Measurements from ENCODE around the gene KCNQ1. TPM values are rescaled to one million over a fixed set of nuclear protein-coding genes. Genes with fewer than 3 reads are reported as not detected.

Gene KCNQ1
- polyA plus RNA-seq, 4 donors = 2.3 to 13.0 (median 10.0) TPM

DNA sequence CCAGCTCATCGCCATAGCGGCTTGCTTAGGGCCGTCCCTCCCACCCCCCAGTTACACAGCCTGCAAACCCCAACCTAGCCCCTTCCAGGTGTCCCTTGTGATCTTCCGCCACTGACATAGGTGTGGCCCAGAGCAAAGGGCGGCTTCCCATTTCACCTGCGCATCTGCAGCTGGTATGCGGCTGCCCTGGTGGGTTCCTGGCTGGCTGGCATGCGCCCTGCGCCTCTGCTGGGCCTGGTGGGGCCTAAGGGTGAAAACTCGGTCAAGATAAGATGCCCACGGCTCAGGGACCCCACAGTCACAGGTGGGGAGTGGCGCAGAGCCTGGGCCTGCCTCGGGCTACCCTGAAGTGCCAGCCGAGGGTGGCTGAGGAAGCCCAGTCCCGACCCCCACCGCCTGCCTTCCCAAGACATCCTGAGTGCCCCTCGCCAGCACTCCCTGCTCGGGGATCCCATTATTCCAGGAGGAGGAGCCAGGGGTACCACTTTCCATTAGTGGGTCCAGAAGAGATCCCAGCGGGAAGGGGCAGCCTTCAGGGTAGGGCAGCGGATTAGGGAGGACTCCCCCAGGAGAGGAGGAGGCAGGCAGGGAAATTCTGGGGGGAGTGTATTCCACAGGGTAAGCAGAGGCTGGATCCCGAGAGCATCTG is 291.9 kb downstream of the KCNQ1 start:
- DNase-seq (ENCODE audit: low read depth in 4 of 4, low spot score in 3 of 4) = no peak

DNA sequence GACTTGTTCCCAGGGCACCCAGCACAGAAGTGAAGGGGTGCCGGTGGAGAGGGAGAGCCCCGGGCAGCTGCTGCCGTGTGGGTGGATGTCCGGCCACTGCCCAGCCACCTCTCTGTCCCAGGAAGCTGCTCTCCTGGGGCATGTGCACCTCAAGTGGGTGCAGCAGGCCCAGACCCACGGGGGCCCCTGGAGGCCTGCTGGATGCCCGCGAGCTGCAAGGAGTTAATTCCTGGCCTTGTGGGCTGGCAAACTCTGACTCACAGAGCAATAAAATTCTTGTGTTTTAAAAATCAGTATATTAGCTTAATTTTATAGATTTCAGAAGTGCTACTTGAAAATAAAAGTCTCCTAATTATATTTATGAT is 292.4 kb downstream of the KCNQ1 start:
- DNase-seq (ENCODE audit: low read depth in 4 of 4, low spot score in 3 of 4) = no peak

DNA sequence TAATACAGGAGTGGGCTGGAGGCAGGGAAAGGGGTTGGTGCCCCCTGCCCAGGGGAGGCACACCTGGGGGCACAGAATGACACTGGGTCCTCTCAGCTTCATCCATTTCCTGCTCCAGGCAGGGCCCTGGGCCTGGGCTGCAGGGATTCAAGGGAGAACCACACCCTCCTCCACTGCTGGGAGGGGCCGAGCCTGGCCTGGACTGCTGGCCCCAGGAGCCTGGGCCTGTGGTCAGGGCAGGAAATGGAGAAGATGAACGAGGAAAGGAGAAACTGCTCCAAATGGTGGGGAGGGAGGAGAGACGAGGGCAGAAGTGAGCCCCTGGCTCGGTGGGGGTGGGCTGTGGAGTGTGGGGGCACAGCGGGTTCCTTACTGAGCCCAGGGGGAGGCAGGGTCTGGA is 293.1 kb downstream of the KCNQ1 start:
- no peak for DNase-seq (ENCODE audit: low read depth in 4 of 4, low spot score in 3 of 4)

DNA sequence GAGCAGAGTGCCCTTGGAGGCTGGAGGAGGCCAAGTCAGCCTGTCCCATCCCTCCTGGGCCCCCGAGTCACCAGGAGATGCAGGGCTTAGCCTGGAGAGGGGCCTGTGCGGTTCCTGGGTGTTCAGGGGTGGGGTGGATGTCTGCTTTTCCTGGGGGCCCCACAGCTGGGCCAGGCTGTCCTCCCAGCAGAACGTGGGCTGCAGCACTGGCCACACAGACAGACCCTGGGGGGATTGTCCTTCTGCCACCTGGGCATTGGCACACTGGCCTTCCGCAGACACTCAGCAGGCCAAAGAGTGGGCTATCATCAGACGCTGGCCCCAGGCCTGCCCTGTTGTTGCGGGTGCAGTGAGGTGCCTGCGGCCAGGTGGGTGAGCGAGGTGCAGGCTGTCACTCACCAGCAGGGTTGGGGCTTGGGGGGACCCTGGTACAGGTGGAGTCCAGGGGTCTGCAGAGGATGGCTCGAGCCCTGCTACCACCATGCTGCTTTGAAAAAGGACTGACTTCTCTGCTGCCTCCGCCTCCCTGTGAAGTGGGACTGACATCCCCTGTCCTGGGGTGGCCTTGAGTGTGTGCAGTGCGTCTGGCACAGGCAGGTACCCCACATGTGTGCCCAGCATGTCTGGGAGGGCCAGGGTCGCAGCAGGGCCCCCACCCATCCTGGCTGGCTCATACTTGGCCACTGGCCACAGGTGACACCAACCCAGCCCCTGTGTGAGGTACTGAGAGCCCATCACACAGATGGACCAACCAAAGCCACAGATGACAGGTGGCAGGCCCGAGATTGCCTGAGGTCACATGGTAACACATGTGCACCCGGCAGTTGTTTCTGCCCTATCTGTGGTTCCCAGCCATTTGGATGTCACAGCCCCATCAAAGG is 294.0 kb downstream of the KCNQ1 start:
- no peak for DNase-seq (ENCODE audit: low read depth in 4 of 4, low spot score in 3 of 4)

DNA sequence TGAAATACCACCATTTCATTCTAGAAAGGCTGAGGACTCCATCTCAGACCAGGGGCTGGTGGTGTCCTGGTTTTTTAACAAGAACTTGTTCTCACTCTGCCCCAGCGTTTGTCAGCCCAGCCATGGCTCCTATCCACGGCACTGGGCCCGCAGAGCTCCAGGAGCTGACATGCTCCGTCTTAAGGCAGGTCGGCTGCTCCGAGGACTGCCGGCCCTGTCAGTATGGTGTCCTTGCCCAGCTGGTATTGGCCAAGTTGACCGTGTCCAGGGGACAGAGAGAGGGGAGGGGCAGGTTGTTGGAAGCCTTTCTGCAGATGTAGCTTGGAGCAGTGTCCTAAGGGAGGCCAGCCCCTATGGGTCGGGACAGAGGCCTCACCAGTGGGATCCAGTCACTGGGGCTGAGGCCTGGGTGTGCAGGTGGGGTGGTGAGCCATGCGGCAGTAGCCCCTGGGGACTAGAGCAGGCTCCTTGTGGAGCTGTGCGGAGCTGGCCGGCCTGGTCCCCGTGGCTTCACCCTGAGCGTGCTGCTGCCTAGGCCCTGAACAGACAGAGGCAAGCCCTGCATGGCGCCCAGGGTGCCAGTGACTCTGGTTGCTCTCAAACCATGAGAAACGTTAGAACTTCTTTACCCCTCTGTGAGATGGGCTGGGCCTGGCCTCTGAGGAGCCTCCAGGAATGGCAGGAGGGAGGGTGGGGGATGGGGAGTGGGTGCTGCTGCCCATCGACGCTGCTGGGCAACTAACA is 294.9 kb downstream of the KCNQ1 start:
- DNase-seq (ENCODE audit: low read depth in 4 of 4, low spot score in 3 of 4) = no peak

DNA sequence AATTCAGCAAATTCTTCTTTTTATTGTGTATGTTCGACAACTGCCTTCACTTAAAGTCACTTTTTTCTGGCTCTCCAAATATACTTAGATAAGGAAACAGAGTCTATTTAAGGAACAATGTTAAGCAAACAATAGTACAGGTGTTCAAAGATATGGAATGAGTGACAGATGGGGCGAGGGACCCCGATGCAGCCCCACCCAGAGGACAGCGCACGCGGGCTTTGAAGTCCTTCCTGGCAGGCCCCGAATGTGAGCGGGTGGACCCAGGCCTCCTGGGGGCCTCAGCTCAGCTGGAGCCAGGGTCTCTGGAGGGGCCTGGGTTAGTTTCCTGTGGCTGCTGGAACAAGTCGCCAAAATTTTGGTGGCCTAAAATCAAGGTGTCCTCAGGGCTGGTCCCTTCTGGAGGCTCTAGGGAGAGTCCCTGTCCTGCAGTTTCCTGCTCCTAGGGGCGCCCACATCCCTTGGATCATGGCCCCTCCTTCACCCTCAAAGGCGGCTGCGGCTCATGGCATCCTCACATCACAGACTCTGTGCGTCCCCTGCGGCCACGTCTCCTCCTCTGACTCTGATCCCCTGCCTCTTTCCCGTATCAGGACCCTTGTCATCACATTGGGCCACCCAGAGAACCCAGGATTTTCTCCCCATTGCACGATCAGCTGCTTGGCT is 295.6 kb downstream of the KCNQ1 start:
- DNase-seq (ENCODE audit: low read depth in 4 of 4, low spot score in 3 of 4) = no peak

DNA sequence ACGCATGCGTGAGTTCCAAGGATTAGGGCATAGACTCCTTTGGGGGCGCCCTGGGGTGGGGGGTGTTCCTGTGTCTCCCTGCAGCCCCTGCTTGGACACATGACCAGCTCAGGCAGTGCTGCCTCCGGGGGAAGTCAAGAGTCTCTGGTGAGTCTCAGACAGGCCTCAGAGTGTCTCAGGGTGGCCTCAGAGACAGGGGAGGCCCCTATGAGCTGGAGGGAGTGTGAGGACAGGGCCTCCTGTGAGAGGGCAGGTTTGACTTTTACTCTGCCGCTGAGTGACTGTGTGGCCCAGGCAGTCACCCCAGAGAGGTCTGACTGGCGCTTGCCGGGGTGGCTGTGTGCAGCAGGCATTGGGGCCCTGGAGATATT is 296.2 kb downstream of the KCNQ1 start:
- no peak for DNase-seq (ENCODE audit: low read depth in 4 of 4, low spot score in 3 of 4)

DNA sequence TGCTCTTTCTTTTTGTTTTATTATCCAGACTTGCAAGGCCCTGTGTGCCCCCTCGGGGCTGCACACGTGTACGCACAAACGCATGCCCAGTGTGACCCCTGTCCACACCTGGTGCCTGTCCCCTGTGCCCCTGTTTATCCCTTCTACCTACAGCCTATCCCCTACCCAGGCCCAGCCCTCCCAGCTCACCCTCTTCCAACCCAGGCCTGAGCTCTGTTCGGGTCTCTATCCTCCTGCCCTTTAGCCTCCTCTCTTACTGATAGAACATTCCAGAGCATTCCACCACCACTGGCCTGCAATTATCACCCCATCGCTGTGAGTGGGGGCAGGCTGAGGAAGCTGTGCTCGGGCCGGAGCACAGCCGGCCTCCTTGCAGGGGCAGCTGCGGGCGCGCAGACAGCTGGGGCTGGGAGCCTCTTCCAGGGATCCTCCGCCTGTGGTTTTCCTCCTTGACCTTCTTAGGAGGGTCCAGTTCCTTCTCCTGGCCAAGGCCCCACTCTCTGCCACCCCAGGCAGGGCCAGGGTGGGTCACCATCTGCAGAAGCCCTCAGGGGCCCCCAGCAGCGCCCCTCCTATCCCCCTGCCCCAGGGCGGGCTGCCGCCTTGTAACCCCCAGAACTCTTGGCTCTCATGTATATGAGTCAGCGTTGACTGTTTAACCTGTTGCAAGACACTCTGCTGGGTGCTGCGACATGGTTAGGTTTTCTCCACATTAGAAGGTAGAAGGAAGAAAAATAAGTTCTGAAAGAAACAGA is 296.7 kb downstream of the KCNQ1 start:
- DNase-seq (ENCODE audit: low read depth in 4 of 4, low spot score in 3 of 4) = no peak

DNA sequence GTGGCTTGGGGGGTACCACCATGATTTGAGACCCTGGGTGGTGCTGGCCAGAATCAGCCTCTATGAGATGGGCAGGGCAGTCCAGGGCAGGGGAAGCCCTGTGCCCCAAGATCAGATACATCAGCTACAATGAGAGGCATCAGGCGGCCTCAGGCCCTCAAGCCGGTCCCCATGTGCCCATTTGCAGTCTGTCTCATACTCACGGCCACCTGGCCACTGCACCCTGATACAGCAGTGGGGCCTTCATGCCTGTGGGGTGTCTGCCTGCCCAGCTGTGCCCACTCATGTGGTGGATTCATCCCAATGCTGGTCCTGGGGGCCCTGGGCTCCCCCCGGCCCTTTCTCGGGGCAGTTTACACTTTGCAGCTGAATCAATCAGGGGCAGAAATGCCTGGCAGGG is 297.4 kb downstream of the KCNQ1 start:
- DNase-seq (ENCODE audit: low read depth in 4 of 4, low spot score in 3 of 4) = no peak

DNA sequence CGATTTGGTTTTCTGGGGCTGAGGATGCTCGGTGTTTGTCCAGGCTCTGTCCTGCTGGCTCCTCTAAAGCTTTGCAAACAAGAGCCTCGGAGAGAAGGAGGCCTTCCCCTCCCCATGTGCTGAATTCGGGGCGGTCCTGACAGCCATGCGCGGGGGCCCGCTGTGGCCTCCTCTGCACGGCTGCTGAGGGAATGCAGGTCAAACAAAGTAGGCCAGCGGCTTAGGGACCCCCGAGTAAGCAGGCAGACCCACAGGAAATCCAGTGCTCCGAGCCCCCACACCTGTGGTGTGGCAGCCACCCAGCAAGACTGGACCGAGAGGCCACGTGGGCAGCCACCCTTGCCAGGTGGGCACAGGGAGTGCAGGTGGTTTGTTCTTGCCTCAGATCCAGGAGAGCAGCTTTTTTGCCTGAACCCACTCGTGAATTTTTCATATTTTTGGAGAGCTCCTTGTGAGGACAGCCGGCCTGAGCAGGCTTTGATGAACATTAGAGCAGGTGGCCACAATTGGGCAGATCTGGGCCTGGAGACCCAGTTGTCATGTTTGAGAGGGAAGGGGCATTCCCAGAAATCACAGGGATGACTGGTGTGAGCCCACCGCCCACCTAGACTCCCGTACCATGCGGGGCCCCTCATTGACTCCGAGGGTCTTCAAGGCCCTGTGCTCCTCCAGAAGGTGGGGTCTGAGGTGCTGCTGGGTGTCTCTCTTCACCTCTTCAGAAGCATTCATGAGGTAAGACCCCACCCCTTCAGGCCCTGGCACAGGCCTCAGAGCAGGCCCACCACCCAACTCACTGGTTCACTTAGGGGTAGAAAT is 298.0 kb downstream of the KCNQ1 start:
- no peak for DNase-seq (ENCODE audit: low read depth in 4 of 4, low spot score in 3 of 4)

DNA sequence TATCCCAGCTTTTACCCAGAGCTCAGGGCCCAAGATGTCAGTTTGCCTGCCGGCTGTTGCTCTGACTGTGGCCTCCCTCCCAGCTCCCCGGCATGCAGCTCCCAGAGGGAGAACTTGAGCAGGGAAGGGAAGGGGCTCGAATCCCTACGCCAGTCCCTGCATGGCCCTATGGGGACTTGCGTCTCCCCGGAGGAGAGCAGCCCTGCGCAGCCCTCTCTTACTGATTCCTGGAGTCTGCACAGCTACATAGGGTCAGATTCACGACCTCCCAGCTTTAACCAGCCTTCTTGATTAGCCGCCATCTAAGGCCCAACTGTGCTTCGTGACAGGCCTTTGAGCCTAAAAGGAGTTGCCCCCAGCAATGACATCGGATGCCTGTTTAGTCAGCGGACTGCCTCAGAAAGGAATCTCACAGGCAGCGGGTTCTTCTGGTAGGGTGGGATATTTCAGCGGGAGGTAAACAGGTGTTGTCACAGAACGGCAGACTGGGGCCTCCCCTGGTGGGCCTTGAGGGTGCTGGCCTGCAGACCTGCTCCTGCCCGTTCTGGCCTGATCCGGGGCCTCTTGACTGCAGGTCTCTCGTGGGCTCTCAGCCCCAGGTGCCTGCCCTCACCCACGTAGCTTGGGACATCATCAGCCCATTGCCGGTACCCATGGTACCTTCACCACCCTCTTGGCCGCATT is 298.8 kb downstream of the KCNQ1 start:
- DNase-seq (ENCODE audit: low read depth in 4 of 4, low spot score in 3 of 4) = no peak

DNA sequence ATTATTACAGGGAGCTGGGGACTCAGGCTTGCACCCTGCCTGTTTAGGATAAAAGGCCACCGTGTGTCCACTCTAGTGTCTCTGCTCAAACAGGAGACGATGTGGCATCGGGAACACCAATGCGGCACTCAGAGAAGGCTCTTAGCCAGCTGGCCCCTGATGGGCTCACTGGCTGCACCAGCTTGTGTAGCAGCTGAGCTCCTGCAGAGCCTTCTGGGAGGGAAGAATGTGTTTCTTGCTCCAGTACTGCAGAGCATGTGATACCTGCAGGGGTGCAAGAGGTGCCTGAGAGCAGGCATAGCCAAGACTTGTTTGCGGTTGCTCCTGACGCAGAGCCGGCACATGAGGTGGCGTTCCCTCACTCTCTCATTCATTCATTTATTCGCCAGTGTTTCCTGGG is 299.4 kb downstream of the KCNQ1 start:
- no peak for DNase-seq (ENCODE audit: low read depth in 4 of 4, low spot score in 3 of 4)

DNA sequence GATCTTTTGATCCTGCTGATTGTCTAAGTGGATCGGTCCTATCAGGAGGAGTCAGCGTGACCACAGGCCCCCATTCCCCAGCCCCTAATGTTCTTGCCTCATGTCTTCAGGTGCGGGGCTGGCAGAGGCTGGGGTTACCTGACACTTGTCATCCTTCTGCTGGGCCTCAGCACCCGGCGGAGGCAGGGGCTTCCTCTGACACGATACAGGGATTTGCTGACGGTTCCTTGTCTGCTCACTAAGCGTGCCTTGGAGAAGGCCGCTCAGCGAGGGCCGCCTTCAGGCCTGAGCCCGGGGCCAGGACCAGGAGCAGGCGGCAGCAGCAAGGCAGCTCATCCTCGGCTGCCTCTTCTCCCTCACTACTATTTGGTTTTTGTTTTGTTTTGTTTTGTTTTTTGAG is 300.7 kb downstream of the KCNQ1 start:
- DNase-seq (ENCODE audit: low read depth in 4 of 4, low spot score in 3 of 4) = no peak

DNA sequence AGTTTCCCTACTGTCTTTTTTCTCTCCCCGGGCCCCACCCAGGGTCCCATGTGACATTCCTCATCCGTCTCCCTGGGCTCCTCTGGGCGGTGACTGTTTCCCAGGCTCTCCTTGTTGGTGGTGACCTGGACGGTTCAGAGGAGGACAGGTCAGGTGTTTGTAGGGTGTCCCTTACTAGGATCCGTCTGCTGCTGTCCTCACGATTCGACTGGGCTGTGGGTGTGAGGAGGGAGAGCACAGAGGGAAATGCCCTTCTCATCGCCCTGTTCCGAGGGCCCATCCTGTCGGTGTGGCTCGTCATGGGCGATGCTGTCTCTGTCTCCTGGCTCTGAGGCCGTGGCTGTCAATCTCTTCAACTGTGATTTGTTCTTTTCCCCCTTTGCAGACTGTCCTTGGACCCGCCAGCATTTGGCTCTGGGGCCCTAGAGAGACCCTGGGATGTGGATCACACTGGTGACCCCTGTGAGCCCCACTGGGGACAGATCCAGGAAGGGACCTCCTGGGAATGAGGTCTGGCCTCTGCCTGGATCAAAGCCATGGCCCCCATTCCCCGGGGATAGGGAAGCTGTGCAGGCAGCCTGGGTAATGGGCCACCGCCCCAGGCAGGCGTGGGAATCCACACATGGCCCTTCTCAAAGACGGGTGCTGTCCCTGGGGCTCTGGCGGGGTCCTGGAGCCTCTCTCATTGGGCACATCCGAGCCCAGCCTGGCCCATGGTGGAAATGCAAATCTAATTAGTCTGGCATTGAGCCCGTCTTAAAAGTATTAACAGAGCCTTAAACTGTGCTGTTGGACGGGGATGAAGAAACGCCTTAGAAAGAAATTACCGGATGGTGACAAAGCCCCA is 301.8 kb downstream of the KCNQ1 start:
- no peak for DNase-seq (ENCODE audit: low read depth in 4 of 4, low spot score in 3 of 4)

DNA sequence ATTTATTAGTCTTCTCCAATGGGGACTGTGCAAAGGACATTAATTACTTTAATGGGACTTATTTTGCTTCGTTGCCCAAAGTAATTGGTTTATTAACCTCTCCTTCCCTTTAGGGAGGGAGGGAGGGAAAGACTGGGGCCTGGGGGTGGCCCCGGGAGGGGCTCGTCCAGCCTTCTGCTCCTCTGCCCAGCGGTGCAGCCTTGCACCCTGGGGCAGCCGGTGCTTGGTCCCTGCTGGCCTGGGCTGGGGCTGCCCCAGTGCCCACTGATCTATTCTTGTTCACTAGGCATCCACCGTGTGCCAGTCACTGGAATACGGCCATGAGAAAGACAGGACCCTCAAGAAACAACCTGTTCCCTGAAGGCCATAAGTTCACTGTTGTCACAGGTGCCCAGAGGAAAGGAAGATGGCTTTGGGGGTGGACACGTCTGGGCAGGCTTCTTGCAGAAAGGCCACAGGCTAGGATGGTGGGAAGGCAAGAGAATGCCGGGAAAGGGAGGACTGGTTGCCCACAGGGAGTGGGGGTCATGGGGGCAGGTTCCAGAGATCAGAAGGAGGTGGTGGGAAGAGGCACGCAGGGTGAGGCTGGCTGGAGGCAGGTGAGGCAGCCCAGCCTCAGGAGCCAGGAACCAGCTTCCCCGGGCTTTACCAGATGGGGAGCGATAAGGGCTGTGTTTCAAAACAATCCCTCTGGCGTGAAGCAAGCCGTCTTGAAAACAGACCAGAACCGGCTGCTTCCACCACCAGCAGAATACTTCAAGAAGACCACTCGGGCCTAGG is 302.6 kb downstream of the KCNQ1 start:
- DNase-seq (ENCODE audit: low read depth in 4 of 4, low spot score in 3 of 4) = no peak

DNA sequence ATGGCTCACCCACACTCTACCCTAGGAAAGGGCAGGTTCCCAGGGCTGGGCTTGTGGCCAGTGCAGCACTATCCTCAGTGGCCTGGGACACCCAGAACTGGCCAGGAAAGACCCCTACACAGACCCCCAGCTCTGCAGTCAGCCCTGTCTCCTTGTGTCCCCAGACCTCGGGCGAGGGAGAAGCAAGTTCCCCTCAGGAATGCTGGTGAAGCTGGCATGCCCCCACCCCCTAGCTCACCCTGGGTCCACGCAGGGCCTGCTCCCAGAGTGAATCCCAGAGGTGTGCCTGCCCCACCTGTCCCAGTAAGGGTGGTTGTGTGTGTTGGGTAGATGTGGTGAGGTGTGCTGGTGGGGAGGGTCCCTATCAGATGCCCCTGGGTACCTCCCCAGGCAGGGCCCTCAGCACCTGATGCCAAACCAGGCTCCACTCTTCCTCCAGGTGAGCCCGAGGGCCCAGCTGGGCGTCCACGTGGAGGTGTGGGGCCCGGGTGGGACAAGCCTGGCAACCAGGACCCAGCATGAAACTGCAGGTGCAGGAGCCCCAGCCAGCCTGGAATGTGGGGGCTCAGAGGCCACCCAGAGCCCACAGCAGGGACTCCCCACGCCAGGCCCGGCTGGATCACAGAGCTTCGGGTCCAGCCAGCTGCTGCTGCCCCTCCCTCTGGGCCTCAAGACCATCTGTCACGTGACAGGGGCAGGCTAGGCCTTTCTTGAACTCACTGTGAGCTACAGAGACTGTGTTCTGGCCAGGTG is 303.4 kb downstream of the KCNQ1 start:
- no peak for DNase-seq (ENCODE audit: low read depth in 4 of 4, low spot score in 3 of 4)
